Measurements from ENCODE around the gene CCDC27. TPM values are rescaled to one million over a fixed set of nuclear protein-coding genes. Genes with fewer than 3 reads are reported as not detected.

Gene CCDC27
- total RNA-seq, 2 donors from 2014 or later: not detected

GRCh38 chr1:3772027-3772714 lies 19.9 kb downstream of the CCDC27 start:
- Histone ChIP-seq H3K36me3 (no peaks in the 10 kb centered on the region), H3K27ac (peak overlapping the region; percentile 90 to 93), H3K4me1 (peaks cover 0 to 54% of the 10 kb centered on the region in 2 donors), H3K9me3 (no peaks in the 10 kb centered on the region), H3K4me3 (peak overlapping the region; percentile 64 to 76), H3K27me3 (no peaks in the 10 kb centered on the region)
- no peak for TF ChIP-seq CTCF (IDR thresholded peaks at IDR 0.05)
- peak; percentile 83 for DNase-seq (ENCODE audit: low spot score)

- Histone ChIP-seq H3K4me3 (peak within 1 kb of the TSS; percentile 64 to 76), H3K4me1 (peaks cover 0 to 55% of the 10 kb centered on the region in 2 donors), H3K9me3 (no peaks in the 10 kb centered on the region), H3K27me3 (no peaks in the 10 kb centered on the region), H3K27ac (peak within 1 kb of the TSS; percentile 90 to 93), H3K36me3 (no peaks in the 10 kb centered on the region)
- TF ChIP-seq CTCF (IDR thresholded peaks at IDR 0.05): no peak
- peak; percentile 65 for DNase-seq (ENCODE audit: low spot score)
Observed at GRCh38 chr1:3772715-3773571, 20.7 kb downstream of the CCDC27 start, which contains the start of gene SMIM1. SMIM1 (plus strand) TSS chr1:3772749; CDS start chr1:3775374, 2,625 bp downstream.

- no peaks in the 10 kb centered on the region for H3K27me3 ChIP-seq
- peaks cover 0 to 59% of the 10 kb centered on the region in 2 donors for H3K4me1 ChIP-seq
- no peak overlapping the region for H3K4me3 ChIP-seq
- no peaks in the 10 kb centered on the region for H3K36me3 ChIP-seq
- TF ChIP-seq CTCF (IDR thresholded peaks at IDR 0.05): no peak
- peak overlapping the region; percentile 90 to 93 for H3K27ac ChIP-seq
- no peaks in the 10 kb centered on the region for H3K9me3 ChIP-seq
- no peak for DNase-seq (ENCODE audit: low spot score)
Observed at GRCh38 chr1:3773572-3774275, 21.5 kb downstream of the CCDC27 start.

GRCh38 chr1:3774276-3774945 lies 22.2 kb downstream of the CCDC27 start:
- peak overlapping the region; percentile 90 to 93 for H3K27ac ChIP-seq
- TF ChIP-seq CTCF (IDR thresholded peaks at IDR 0.05): no peak
- H3K4me3 ChIP-seq: no peak overlapping the region
- H3K4me1 ChIP-seq: peaks cover 0 to 59% of the 10 kb centered on the region in 2 donors
- peaks cover 4% of the 10 kb centered on the region for H3K36me3 ChIP-seq
- H3K27me3 ChIP-seq: no peaks in the 10 kb centered on the region
- no peaks in the 10 kb centered on the region for H3K9me3 ChIP-seq
- DNase-seq (ENCODE audit: low spot score): no peak

GRCh38 chr1:3774946-3775489 lies 22.8 kb downstream of the CCDC27 start:
- no peaks in the 10 kb centered on the region for H3K27me3 ChIP-seq
- H3K9me3 ChIP-seq: no peaks in the 10 kb centered on the region
- H3K4me1 ChIP-seq: peaks cover 0 to 59% of the 10 kb centered on the region in 2 donors
- peaks cover 11% of the 10 kb centered on the region for H3K36me3 ChIP-seq
- H3K27ac ChIP-seq: peak overlapping the region; percentile 90 to 93
- H3K4me3 ChIP-seq: no peak overlapping the region
- no peak for DNase-seq (ENCODE audit: low spot score)
- TF ChIP-seq CTCF (IDR thresholded peaks at IDR 0.05): no peak
